GM18868 (cell line): ENCODE data around the gene PCYT1B.
"Not testable (repeated sequence)": the region's sequence is repeated elsewhere in the genome, so short reads cannot be mapped to it uniquely, and the experiment has no call there.

Experiments
- ATAC-seq: cut with Tn5 transposase; IDR thresholded peaks from one replicate; pipeline ENCODE4 v1.9.1; 2021; ENCODE audit warnings: mild to moderate bottlenecking, moderate library complexity; ENCODE audit not compliant: unreplicated experiment

PCYT1B gene

GRCh38 chrX:24647257-24648058, at the start of gene PCYT1B:
Gene PCYT1B (minus strand): TSS chrX:24647347. CDS start chrX:24647105, 242 bp downstream.
- ATAC-seq, result peak; percentile 99

GRCh38 chrX:24696294-24696693, 49.1 kb upstream of the PCYT1B start:
- no peak for ATAC-seq

- ATAC-seq, result no peak
These were observed 47.7 kb upstream of the PCYT1B start for GRCh38 chrX:24694825-24695224.

- peak; percentile 95 for ATAC-seq
These were observed 46.5 kb upstream of the PCYT1B start, which contains the start of gene POLA1 for GRCh38 chrX:24693453-24694202. Gene POLA1 (plus strand): TSS chrX:24693918. CDS start chrX:24693962, 44 bp downstream.

- ATAC-seq, result no peak
These were observed 45.2 kb upstream of the PCYT1B start for GRCh38 chrX:24692305-24692704.

GRCh38 chrX:24684048-24684447, 36.9 kb upstream of the PCYT1B start:
- ATAC-seq, result no peak

- no peak for ATAC-seq
These were observed 35.7 kb upstream of the PCYT1B start for GRCh38 chrX:24682739-24683432.

GRCh38 chrX:24676403-24677024, 29.4 kb upstream of the PCYT1B start:
- no peak for ATAC-seq

- no peak for ATAC-seq
These were observed 26.3 kb upstream of the PCYT1B start for GRCh38 chrX:24673424-24673823.

GRCh38 chrX:24672701-24673190, 25.6 kb upstream of the PCYT1B start:
- ATAC-seq, result no peak

GRCh38 chrX:24668111-24668510, 21.0 kb upstream of the PCYT1B start:
- no peak for ATAC-seq

- no peak for ATAC-seq
These were observed 15.2 kb upstream of the PCYT1B start for GRCh38 chrX:24662352-24662751.

- no peak for ATAC-seq
These were observed 14.1 kb upstream of the PCYT1B start for GRCh38 chrX:24661292-24661691.

GRCh38 chrX:24659646-24660045, 12.5 kb upstream of the PCYT1B start:
- no peak for ATAC-seq

- ATAC-seq, result no peak
These were observed 12.0 kb upstream of the PCYT1B start for GRCh38 chrX:24659106-24659505.

GRCh38 chrX:24658421-24658820, 11.3 kb upstream of the PCYT1B start:
- ATAC-seq, result no peak

GRCh38 chrX:24657671-24658386, 10.7 kb upstream of the PCYT1B start:
- no peak for ATAC-seq

GRCh38 chrX:24655679-24656078, 8.5 kb upstream of the PCYT1B start:
- ATAC-seq, result not testable (repeated sequence)

GRCh38 chrX:24651783-24652182, 4.6 kb upstream of the PCYT1B start:
- ATAC-seq, result no peak

- no peak for ATAC-seq
These were observed 1.3 kb upstream of the PCYT1B start for GRCh38 chrX:24648495-24648894.
